Measurements from ENCODE around the gene CDH4.

The CDH4 gene

DNA sequence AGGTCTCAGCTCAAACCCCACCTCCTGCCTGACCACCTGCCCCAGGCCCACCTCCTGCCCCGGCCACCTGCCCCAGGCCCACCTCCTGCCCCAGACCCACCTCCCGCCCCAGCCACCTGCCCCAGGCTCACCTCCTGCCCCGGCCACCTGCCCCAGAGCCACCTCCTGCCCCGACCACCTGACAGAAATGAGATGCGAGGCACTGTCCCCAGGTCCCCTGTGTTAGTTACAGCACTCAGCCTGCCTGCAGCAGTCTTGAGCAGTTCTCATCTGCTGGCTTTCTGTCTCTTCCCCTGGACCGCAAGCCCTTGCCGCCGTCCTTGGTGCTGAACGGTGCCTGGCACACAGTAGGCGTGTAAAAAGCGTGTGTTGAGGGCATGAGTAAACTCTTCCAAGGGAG, 79.5 kb downstream of the CDH4 start:
- no peak for DNase-seq

DNA sequence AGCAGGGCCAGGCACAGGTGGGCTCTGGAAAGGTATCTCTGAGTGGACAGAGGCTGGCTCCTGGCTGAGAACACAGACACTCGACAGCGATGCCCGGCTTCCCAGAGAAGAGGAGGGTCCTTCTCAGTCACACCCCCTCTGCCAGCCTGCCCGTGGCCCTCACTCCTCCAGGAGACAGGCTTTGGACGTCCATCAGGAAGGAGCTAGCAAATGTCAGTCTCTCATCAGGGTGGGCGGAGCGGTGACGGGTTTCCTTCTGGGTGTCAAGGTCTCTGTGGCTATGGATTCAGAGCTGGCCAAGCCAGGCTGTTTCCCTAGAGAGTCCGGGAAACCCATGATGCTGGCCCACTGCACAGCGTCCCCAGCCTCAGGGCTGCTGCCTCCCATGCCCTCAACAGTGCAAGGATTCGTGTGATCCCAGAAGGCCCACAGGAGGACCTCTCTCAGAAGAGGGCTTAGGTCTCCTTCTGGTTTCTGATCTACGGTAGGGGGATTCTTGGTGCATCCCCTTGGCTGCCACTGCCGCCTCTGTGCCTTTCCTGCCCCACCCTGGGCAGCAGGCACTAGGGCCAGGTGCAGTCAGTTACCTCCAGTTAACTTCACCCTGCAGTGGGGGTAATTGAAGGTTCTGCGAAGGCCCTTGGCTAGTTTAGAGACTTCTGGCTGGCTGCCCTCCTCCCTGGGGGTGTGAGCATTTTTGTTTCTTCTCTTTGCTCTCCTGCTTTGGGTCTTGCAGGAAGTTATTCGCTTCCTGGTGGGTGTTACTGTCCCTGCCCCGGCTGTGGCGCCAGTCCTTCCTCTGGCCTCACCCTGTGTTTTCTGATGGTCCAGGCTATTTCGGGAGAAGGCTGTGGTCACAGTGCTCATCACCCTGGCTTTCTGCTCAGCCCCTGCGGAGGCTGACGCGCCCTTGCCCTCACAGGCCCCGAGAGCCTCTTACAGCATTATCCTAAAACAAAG, 80.2 kb downstream of the CDH4 start:
- DNase-seq, result no peak

DNA sequence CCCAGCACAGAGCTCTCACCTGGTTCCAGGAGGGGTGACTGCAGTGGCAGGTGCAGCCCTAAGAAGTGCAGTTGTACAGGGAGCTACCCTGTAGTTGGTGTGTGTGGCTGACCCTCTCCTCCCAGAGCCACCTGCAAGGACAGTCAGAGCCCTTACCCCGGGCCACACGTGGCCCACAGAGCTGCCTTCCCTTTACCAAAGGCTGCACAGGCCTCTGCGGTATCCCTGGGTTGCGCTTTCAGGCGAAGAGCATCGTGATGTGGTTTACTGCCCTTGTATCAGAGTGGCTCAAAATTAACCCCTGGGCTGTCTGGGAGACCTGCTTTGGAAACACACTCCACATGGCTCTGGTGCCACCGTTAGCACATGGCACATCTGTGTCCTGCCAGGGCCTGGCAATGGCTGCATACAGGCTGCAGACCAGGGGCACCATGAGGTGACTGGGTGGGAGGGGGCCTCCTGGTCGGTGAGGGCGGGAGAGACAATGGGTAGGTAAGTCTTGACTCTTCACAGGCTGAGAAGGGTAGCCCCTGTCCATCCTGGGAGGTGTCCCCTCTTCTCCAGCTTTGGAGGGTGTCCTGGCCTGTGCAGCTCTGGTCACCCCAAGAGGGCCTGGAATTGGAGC, 81.5 kb downstream of the CDH4 start:
- DNase-seq, result no peak

GRCh38 chr20:61340157-61340556, 88.1 kb downstream of the CDH4 start:
- DNase-seq, result no peak

DNA sequence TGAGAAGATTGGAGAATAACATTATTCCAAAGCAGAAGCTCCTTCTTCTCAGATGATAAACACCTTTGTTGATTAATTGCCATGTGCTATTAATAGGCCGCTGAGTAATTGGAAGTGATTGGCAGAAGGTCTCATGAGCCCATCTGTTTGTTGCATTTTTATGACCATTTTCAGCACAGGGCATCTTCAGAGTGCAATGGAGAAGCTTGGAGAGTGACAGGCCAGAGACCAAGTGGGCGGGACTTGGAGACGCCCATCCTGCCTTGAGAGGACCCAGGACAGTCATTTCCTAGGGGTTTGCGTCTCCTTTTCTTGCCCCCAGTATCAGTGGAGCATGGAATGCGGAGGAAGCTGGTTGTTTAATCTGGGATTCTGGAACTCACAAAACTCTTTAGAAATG, 89.5 kb downstream of the CDH4 start:
- no peak for DNase-seq

GRCh38 chr20:61343934-61344333, 91.9 kb downstream of the CDH4 start:
- DNase-seq, result no peak

DNA sequence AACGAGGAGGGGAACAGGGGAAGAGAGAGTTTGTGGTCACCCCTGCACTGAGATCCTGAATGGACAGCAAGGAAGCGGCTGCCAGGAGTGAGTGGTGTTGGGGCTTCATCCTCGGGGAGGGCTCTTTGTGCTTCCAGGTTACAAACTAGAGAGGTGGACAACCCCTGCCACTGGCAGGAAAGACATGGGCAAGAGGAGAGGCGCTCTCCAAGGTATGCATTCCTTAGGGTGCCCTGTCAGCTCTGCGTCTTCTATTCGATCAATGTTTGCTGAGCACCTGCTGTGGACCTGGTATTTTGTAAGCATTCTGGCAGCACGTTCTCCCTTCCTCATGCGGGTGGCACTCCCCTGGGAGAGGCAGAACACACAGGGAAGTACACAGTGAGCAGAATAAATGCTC, 93.6 kb downstream of the CDH4 start:
- no peak for DNase-seq

- DNase-seq, result no peak
Measured at GRCh38 chr20:61346996-61347395, 94.9 kb downstream of the CDH4 start.

DNA sequence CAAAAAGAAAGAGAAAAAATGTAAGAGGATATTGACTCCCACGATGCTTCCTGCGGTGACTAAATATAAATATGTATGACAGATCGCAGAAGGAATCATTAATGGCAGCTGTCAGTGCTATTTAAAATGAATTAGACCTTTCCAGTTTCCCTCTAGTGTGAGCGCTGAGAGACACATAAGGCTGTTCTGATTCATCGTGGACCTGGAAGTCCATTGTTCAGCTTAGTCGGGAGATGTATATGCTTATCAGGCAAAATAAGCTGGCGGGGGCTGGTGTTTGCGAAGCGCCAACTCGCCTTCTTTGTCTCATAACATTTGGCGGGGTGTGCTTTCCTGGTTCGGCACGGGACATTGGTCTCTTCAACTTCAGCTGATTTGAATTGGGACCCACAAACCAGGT, 95.4 kb downstream of the CDH4 start:
- no peak for DNase-seq

GRCh38 chr20:61349447-61350165, 97.5 kb downstream of the CDH4 start:
- no peak for DNase-seq

DNA sequence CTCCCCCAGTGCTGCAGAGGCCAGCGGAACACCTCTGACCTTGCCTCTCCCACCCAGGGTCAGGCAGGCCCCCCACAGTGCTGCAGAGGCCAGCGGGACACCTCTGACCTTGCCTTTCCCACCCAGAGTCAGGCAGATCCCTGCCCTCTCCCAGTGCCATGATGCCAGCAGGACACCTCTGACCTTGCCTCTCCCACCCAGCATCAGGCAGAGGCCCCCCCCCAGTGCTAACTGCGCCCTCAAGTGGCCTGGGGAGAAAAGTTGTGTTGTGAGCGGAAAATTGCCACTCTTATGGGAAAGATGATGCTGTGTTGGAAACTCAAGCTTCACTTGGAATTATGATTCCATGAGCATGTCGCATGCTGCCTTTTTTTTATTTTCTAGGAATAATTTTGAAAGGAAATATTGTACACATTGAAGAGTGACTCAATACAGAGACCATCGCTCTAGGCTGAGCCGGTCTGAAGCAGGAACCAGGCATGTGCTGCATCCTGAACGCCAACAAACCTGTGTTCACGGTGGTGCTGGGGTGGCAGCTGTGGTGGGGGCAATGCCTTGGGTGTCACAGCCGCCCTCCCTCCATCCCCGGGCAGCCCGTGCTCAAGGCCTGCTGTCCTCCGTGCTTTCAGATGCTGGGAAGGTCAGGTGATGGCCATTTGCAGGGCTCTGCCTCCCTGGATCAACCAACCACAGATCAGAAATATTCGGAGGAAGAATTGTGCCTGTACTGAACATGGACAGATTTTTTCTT, 98.6 kb downstream of the CDH4 start:
- DNase-seq, result no peak

- no peak for DNase-seq
Measured at GRCh38 chr20:61352346-61353260, 100.5 kb downstream of the CDH4 start.

DNA sequence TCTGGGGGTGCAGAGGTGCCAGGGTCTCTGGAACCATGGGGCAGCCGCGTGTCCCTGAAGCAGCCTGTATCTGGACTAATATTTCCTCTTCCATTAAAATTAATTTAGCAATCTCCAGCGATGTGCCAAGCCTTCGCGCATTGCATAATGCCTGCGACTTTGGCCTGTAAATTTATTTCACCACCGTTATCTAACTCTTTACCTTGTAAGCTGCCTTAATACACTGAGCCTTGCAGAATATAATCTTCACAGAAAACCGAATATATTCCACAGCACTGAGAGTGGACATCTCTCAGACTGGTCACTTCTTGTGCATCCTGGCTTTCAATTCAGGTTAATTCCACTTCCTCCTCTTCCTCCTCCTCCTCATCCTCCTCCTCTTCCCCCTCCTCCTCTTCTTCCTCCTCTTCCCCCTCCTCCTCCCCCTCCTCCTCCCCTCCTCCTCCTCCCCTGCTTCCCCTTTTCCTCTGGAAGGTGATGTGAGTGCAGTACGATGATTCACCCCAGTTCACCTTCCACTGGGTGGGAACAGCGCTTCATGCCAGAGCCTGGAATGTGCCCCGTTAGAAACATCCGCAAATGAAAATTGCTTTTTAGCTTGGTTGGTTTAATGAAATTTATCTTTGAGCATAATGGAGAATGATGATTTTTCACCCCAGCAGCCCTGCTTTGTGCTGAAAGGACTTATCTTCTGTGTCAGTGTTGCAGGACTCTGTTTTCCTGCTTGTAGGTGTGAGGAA, 101.4 kb downstream of the CDH4 start:
- no peak for DNase-seq

- DNase-seq, result no peak
Measured at GRCh38 chr20:61354001-61354390, 101.9 kb downstream of the CDH4 start.

DNA sequence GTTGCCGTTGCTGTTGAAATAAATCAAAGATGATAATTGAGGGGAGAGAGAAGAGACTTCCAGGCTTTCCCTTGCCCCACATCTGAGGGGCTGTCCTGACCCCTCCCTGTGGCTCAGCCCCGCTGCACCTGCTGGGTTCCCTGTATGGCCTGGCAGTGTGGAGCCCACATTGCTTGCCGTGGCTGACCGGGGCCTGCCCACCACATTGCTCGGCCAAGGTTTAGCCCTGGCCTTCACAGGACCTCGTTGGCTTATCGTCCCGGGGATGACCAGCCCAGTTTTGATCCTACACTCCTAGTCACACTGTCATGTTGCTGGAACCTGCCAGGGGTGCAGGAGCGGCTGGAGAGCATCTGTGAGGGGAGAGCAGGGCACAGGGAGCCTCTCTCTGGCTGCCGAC, 102.4 kb downstream of the CDH4 start:
- DNase-seq, result no peak

DNA sequence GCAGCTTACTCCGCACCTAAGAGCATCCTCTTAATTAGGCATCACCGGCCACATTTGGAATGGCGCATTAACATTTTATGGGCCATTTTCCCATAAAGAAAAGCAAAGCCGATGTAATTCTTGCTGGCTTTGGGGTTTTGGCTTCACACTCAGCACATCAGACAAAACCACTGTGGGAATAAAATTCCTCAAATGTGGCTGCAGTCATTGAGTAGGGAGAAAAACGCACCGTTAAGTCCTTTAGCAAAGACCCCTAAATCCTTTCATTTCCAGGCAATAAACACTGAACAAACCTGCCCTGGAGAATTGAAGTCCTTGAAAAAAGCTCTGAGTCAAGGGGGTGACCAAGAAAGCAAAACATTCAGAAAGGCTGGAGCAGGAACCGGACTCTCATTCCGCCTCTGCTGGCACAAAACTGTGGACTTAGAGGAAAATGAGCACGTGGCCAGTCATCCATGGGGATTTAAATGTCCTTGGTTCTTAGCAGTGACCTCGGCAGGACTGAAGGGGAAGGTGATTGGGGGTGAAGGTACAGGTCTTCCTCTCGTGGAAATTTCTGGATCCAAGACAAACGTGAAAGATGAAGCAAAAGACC, 102.9 kb downstream of the CDH4 start:
- DNase-seq, result no peak

DNA sequence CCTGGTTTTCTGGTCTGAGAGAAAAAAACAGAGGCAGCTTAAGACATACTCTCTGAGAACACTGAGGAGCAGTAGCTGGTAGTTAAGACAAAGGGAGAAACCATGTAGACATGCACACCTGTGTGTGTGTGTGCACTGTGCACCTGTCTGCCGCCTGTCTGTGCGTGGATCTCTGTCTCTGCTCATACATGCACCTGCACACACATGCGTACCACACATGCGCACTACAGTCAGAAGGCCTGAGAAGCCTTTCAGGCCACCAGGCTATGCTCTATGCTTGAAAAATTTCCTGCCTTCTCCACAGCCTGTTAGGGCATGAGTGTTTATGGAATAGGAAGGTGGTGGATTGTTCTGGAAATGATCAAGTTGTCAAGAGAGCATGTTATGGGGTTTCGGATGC, 103.5 kb downstream of the CDH4 start:
- no peak for DNase-seq

GRCh38 chr20:61356196-61356595, 104.1 kb downstream of the CDH4 start:
- DNase-seq, result no peak

- DNase-seq, result no peak
Measured at GRCh38 chr20:61357119-61357518, 105.1 kb downstream of the CDH4 start.

DNA sequence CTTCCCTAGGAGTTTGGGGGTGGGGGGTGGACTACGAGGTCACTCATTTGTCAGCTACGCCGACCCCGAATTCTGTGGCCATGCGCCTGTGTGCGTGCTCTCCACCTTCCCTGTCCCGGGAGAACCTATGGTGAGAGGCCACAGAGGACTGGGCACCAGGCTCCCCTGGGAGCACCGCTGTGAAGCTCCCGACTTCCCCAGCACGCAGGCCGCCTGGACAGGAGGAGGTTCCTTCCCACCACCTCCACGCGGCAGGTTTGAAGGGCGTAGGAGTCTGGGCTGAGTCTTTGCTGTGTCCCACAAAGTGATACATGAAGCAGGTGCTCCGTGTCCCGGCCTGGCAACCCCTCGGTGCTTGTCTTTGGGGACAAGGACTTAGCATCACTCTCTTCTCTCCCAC, 107.2 kb downstream of the CDH4 start:
- no peak for DNase-seq

DNA sequence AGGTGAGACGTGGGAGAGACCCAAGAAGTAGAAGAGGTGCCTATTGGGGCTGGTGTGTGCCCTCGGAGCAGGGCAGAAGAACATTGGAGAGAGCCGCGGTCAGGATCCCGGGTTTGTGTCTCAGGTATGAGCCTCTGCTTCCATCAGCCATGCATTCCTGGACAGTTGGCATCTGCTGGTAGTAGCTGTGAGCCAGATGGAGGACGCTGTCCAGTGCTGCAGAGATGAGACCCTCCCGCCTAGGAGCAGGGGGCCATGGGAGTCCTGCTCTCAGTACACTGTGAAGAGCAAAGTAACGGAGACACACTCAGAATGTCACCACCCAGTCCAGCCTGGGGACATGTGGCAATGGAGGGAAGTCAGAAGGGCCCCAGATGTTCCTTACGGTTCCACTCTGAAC, 108.2 kb downstream of the CDH4 start:
- no peak for DNase-seq

Measured in effector CD8-positive, alpha-beta T cell (primary cell).